Sigmoid colon (tissue), 3 donors: Measurements from ENCODE around the gene OXSR1.

Experiments
- POLR2A ChIP-seq, 2 donors: fragments of 450-650 bp; IDR thresholded peaks; one replicate each; pipeline ENCODE4 v1.6.1; 2016; ENCODE audit warnings: antibody characterized with exemption in 2 of 2, mild to moderate bottlenecking in 2 of 2, moderate library complexity in 2 of 2
- TF ChIP-seq, protein P1 (sequence below), 4 experiments: fragments of 450-650 bp in 3 of 4; fragments of 200-600 bp in 1 of 4; IDR thresholded peaks; one replicate each; pipeline ENCODE4 v1.5.1; 2016 to 2019; ENCODE audit warnings: antibody characterized with exemption in 4 of 4, mild to moderate bottlenecking in 3 of 4, moderate library complexity in 2 of 4

DNA sequence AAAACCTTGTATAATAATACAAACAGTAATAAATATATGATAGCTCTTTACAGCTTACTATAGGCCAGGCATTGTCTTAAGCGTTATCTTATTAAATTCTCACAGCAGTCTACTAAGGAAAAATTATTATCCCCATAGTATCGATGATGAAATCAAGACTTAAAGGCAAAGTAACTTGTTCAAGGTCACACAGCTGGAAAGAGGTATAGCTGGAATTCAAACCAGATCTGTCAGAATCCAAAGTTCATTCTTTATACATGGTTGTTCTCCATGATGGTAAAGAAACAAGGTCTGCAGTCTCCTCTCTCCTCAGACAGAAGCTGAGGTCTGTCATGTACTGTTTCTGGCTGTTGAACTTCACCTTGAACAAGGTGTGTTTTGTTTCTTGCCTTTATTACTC, 84.9 kb downstream of the OXSR1 start:
- TF ChIP-seq POLR2A (IDR thresholded peaks at IDR 0.05), result no peak
- TF ChIP-seq, protein P1, sequence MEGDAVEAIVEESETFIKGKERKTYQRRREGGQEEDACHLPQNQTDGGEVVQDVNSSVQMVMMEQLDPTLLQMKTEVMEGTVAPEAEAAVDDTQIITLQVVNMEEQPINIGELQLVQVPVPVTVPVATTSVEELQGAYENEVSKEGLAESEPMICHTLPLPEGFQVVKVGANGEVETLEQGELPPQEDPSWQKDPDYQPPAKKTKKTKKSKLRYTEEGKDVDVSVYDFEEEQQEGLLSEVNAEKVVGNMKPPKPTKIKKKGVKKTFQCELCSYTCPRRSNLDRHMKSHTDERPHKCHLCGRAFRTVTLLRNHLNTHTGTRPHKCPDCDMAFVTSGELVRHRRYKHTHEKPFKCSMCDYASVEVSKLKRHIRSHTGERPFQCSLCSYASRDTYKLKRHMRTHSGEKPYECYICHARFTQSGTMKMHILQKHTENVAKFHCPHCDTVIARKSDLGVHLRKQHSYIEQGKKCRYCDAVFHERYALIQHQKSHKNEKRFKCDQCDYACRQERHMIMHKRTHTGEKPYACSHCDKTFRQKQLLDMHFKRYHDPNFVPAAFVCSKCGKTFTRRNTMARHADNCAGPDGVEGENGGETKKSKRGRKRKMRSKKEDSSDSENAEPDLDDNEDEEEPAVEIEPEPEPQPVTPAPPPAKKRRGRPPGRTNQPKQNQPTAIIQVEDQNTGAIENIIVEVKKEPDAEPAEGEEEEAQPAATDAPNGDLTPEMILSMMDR (IDR thresholded peaks at IDR 0.05), result no peak
